ENCODE results near the gene DNAJC4. TPM values are rescaled to one million over a fixed set of nuclear protein-coding genes. Genes with fewer than 3 reads are reported as not detected.

Gene DNAJC4, protein sequence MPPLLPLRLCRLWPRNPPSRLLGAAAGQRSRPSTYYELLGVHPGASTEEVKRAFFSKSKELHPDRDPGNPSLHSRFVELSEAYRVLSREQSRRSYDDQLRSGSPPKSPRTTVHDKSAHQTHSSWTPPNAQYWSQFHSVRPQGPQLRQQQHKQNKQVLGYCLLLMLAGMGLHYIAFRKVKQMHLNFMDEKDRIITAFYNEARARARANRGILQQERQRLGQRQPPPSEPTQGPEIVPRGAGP
- total RNA-seq (2014; rRNA removed; shearing (Covaris generic)) (14.1 and 19.2 TPM in 2 replicates), total RNA-seq (2022) (42.4 and 56.0 TPM in 2 replicates), Bru-seq, nascent RNA (percentile 54 among the genes with signal in this experiment), BruChase-seq, experiment 1, labeled RNA remaining after a 6-hour chase (percentile 71 among the genes with signal in this experiment), BruChase-seq, experiment 2, labeled RNA remaining after a 2-hour chase (percentile 62 among the genes with signal in this experiment)
- long read RNA-seq, partial matches to known transcripts, result 12 of 23 reads
- long read RNA-seq, other reads (novel, unspliced or antisense), result 11 of 23 reads

- no TSS peak for BruUV-seq (replicated peaks)
- DNase-seq (ENCODE audit: low spot score), result peak; percentile 95
Measured at GRCh38 chr11:64230171-64230984, at the start of gene DNAJC4. DNAJC4 (plus strand) TSS chr11:64230548; CDS start chr11:64230855, 307 bp downstream.

DNA sequence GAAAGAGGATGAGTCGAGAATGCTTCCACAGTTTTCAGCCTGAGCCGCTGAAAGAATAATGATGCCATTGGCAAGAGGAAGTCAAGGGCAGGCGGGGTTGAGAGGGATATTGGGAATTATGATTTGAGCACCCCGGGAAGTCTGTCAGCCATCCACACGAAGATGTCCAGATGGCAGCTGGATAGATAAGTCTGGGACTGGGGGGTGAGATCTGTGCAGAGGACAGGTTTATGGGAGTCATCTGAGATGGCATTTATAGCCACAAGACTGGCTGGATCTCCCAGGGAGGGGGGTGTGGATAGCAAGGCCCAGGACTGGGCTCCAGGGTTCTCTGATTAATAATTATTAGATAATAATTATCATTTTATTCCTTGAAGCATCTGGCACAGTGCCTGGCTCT lies 49.5 kb upstream of the DNAJC4 start:
- Histone ChIP-seq H3K27ac (ENCODE audit: low read depth, low read length, poor library complexity, severe bottlenecking) (no peak overlapping the region), H3K4me3 (ENCODE audit: low read depth, low read length, poor library complexity, severe bottlenecking) (peak overlapping the region; percentile 54), H3K4me2 (ENCODE audit: low read length) (peak overlapping the region; percentile 75), H3K4me1 (ENCODE audit: insufficient read depth, low read length, poor library complexity, severe bottlenecking) (peaks cover 48% of the 10 kb centered on the region), H3K79me2 (ENCODE audit: insufficient read depth, low read depth, low read length) (peaks cover 22% of the 10 kb centered on the region), H3K9me3 (ENCODE audit: low read length) (no peaks in the 10 kb centered on the region), H2AFZ (ENCODE audit: low read length) (peak overlapping the region; percentile 60), H4K20me1 (ENCODE audit: insufficient read depth, low read length) (no peaks in the 10 kb centered on the region), H3K9me2 (ENCODE audit: insufficient read depth, low read length) (no peaks in the 10 kb centered on the region), H3K36me3 (ENCODE audit: insufficient read depth, low read length) (0 out of 2 replicates have a peak, but pooled peaks cover 6% of the 10 kb centered on the region)
- no TSS peak for BruUV-seq (replicated peaks)
- no peak for DNase-seq (ENCODE audit: low spot score)
- CTCF ChIA-PET (ENCODE audit: unreplicated experiment), result no interaction called here
- intact Hi-C loops (cut with micrococcal nuclease; ENCODE audit: unreplicated experiment), result no loop called here
- TF ChIP-seq EZH2phosphoT487 (IDR thresholded peaks at IDR 0.05; ENCODE audit: borderline replicate concordance, low read depth, low read length) (no peak), CTCF (conservative IDR thresholded peaks at IDR 0.05; ENCODE audit: low read length) (no peak)
- POLR2A ChIA-PET, result interaction anchor here (1.6 to 2.0 kb wide), 2 partner anchors 26 to 137 kb away, joined by 5 to 6 read pairs; partner anchors contain the start of genes FERMT3, PRDX5 and TRMT112

More at GRCh38 chr11:64230171-64230984, at the start of gene DNAJC4:
- TF ChIP-seq EZH2phosphoT487 (IDR thresholded peaks at IDR 0.05; ENCODE audit: borderline replicate concordance, low read depth, low read length) (no peak), CTCF (conservative IDR thresholded peaks at IDR 0.05; ENCODE audit: low read length) (no peak)
- ChIA-PET CTCF (ENCODE audit: unreplicated experiment) (no interaction called here), POLR2A (interaction anchor here (0.6 to 1.0 kb wide), 3 partner anchors 11 to 1640 kb away, joined by 3 to 4 read pairs (median 4); partner anchors contain the start of gene FKBP2)
- Histone ChIP-seq H4K20me1 (ENCODE audit: insufficient read depth, low read length) (no peaks in the 10 kb centered on the region), H2AFZ (ENCODE audit: low read length) (peak within 1 kb of the TSS; percentile 54), H3K27ac (ENCODE audit: low read depth, low read length, poor library complexity, severe bottlenecking) (peak within 1 kb of the TSS; percentile 66), H3K79me2 (ENCODE audit: insufficient read depth, low read depth, low read length) (peaks cover 8% of the 10 kb centered on the region; the same call in 1 of the 2 replicates), H3K9me2 (ENCODE audit: insufficient read depth, low read length) (no peaks in the 10 kb centered on the region), H3K4me1 (ENCODE audit: insufficient read depth, low read length, poor library complexity, severe bottlenecking) (peaks cover 50% of the 10 kb centered on the region), H3K4me2 (ENCODE audit: low read length) (peak within 1 kb of the TSS; percentile 94), H3K4me3 (ENCODE audit: low read depth, low read length, poor library complexity, severe bottlenecking) (peak within 1 kb of the TSS; percentile 72), H3K36me3 (ENCODE audit: insufficient read depth, low read length) (no peaks in the 10 kb centered on the region), H3K9me3 (ENCODE audit: low read length) (no peaks in the 10 kb centered on the region)
- intact Hi-C loops (cut with micrococcal nuclease; ENCODE audit: unreplicated experiment), result loop anchor here (1.0 kb wide), 1 partner anchor 10 kb away; no protein-coding TSS in a partner anchor
